ENCODE results near the gene UPF2. TPM values are rescaled to one million over a fixed set of nuclear protein-coding genes. Genes with fewer than 3 reads are reported as not detected.

The UPF2 gene
- total and polyA plus RNA-seq, 10 of the 15 experiments (the other 5 are each of a cell fraction or from before 2014, with no cell fraction given), result 21.0 to 44.4 (median 25.9) TPM

- TF ChIP-seq CHD2 (IDR thresholded peaks at IDR 0.05; ENCODE audit: borderline replicate concordance, low read depth, low read length) (no peak), CBFB (IDR thresholded peaks at IDR 0.05; ENCODE audit: low read depth) (no peak), IKZF1 (conservative IDR thresholded peaks at IDR 0.05) (no peak), MXI1 (IDR thresholded peaks at IDR 0.05; ENCODE audit: low read depth, low read length) (no peak), SUPT20H (IDR thresholded peaks at IDR 0.05; ENCODE audit: borderline replicate concordance, control insufficient read depth, low read depth, low read length) (no peak)
- TF ChIP-seq, protein P1, sequence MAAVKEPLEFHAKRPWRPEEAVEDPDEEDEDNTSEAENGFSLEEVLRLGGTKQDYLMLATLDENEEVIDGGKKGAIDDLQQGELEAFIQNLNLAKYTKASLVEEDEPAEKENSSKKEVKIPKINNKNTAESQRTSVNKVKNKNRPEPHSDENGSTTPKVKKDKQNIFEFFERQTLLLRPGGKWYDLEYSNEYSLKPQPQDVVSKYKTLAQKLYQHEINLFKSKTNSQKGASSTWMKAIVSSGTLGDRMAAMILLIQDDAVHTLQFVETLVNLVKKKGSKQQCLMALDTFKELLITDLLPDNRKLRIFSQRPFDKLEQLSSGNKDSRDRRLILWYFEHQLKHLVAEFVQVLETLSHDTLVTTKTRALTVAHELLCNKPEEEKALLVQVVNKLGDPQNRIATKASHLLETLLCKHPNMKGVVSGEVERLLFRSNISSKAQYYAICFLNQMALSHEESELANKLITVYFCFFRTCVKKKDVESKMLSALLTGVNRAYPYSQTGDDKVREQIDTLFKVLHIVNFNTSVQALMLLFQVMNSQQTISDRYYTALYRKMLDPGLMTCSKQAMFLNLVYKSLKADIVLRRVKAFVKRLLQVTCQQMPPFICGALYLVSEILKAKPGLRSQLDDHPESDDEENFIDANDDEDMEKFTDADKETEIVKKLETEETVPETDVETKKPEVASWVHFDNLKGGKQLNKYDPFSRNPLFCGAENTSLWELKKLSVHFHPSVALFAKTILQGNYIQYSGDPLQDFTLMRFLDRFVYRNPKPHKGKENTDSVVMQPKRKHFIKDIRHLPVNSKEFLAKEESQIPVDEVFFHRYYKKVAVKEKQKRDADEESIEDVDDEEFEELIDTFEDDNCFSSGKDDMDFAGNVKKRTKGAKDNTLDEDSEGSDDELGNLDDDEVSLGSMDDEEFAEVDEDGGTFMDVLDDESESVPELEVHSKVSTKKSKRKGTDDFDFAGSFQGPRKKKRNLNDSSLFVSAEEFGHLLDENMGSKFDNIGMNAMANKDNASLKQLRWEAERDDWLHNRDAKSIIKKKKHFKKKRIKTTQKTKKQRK (IDR thresholded peaks at IDR 0.05; ENCODE audit: low read depth, low read length), result no peak
These were observed 38.9 kb upstream of the UPF2 start (continued) for GRCh38 chr10:12081470-12081869.

DNA sequence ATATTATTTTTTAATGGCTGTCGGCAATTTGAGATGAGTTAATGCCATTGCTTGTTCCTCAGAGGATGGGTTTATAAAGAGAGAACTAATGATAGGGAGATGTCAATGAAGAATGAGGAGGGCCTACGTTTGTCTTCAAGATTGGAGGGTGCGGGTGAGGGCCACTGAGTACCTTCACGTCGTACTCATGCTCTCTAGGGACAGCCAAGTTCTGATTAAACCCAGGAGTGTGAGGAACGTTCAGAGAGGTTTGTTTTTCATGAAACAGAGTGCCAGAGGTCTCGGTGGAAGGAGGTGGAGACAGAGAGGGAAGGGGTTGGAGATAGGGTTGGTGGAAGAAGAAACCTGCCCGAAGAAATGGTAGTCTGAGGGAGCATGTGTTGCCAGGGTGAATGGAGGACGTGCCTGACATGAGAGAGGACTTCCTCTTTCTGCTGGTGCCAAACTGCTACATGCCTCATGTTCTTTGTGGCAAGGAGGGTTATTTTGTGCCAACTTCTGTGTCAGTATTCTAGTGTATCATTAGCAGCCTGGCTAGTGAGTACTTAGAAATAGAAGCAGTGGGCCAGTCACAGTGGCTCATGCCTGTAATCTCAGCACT, 35.1 kb upstream of the UPF2 start:
- H4K20me1 ChIP-seq (ENCODE audit: control insufficient read depth, insufficient read depth), result no peaks in the 10 kb centered on the region
- ChIA-PET SMC1A (ENCODE audit: uncharacterized antibody, unreplicated experiment) (interaction anchor here (0.7 kb wide), 1 partner anchor 102 kb away, joined by 3 read pairs; no protein-coding TSS in a partner anchor), CTCF (no interaction called here), RAD21 (ENCODE audit: unreplicated experiment) (no interaction called here), POLR2A (interaction anchor here (1.0 kb wide), 1 partner anchor 28 kb away, joined by 3 read pairs; no protein-coding TSS in a partner anchor)
- H3K4me3 ChIP-seq, result no peak overlapping the region
- peak; percentile 60 for ATAC-seq
- peak; percentile 81 for FAIRE-seq
- peaks cover 41% of the 10 kb centered on the region for H3K4me1 ChIP-seq (ENCODE audit: control insufficient read depth, insufficient read depth, low read length)
- H3K9ac ChIP-seq (ENCODE audit: control insufficient read depth, insufficient read depth, low read length), result peak overlapping the region; percentile 36; the same call in 1 of the 2 replicates
- in situ Hi-C loops (cut with MboI) (no loop called here), intact Hi-C loops (cut with micrococcal nuclease; ENCODE audit: unreplicated experiment) (no loop called here)
- no peaks in the 10 kb centered on the region for H3K36me3 ChIP-seq (ENCODE audit: control insufficient read depth in 2 of 2, insufficient read depth in 2 of 2, low read length in 1 of 2)
- H3K27me3 ChIP-seq (replicated peaks in 1 of 2; ENCODE audit: control insufficient read depth in 2 of 2, insufficient read depth in 2 of 2, low read length in 1 of 2), result no peaks in the 10 kb centered on the region
- no peaks in the 10 kb centered on the region for H3K9me3 ChIP-seq (replicated peaks; ENCODE audit: control insufficient read depth, insufficient read depth, low read length)
- H3K79me2 ChIP-seq (ENCODE audit: control insufficient read depth, insufficient read depth, low read length), result peaks cover 14% of the 10 kb centered on the region
- H2AFZ ChIP-seq (ENCODE audit: control insufficient read depth, low read depth, low read length), result peak overlapping the region; percentile 90
- BruUV-seq (replicated peaks), result no TSS peak
- peak; percentile 51 for DNase-seq (ENCODE audit: low read depth, low spot score)
- H3K27ac ChIP-seq (ENCODE audit: control insufficient read depth, insufficient read depth), result peak overlapping the region; percentile 79
- peak overlapping the region; percentile 31 for H3K4me2 ChIP-seq (ENCODE audit: control insufficient read depth, insufficient read depth)
- 20% methylated on average over 9 of the region's 9 CpGs for WGBS (ENCODE audit: insufficient coverage, insufficient replicate concordance, low lambda C conversion rate, missing lambda C conversion rate)
- TF ChIP-seq, protein P2, sequence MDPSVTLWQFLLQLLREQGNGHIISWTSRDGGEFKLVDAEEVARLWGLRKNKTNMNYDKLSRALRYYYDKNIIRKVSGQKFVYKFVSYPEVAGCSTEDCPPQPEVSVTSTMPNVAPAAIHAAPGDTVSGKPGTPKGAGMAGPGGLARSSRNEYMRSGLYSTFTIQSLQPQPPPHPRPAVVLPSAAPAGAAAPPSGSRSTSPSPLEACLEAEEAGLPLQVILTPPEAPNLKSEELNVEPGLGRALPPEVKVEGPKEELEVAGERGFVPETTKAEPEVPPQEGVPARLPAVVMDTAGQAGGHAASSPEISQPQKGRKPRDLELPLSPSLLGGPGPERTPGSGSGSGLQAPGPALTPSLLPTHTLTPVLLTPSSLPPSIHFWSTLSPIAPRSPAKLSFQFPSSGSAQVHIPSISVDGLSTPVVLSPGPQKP (IDR thresholded peaks at IDR 0.05; ENCODE audit: low read depth, low read length), result no peak
- TF ChIP-seq SPI1 (IDR thresholded peaks at IDR 0.05; ENCODE audit: borderline replicate concordance, insufficient read depth, low read depth, low read length) (peak; percentile 94), SREBF1 (IDR thresholded peaks at IDR 0.05; ENCODE audit: low read length) (no peak), JUND (IDR thresholded peaks at IDR 0.05; ENCODE audit: low read depth, low read length) (no peak), MEF2B (IDR thresholded peaks at IDR 0.05; ENCODE audit: partially characterized antibody, poor library complexity, severe bottlenecking) (peak; percentile 23), ZNF24 (IDR thresholded peaks at IDR 0.05) (0 out of 2 replicates have a peak, but pooled peaks have one; percentile 16), ZZZ3 (IDR thresholded peaks at IDR 0.05; ENCODE audit: control insufficient read depth, insufficient read length, low read depth) (no peak)
- TF ChIP-seq, protein P3, sequence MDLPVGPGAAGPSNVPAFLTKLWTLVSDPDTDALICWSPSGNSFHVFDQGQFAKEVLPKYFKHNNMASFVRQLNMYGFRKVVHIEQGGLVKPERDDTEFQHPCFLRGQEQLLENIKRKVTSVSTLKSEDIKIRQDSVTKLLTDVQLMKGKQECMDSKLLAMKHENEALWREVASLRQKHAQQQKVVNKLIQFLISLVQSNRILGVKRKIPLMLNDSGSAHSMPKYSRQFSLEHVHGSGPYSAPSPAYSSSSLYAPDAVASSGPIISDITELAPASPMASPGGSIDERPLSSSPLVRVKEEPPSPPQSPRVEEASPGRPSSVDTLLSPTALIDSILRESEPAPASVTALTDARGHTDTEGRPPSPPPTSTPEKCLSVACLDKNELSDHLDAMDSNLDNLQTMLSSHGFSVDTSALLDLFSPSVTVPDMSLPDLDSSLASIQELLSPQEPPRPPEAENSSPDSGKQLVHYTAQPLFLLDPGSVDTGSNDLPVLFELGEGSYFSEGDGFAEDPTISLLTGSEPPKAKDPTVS (IDR thresholded peaks at IDR 0.05; ENCODE audit: low read depth, low read length), result no peak

Measured in GM12878 (cell line).